ENCODE measurements around the gene FBXL16. TPM values are rescaled to one million over a fixed set of nuclear protein-coding genes. Genes with fewer than 3 reads are reported as not detected.

FBXL16 gene
- total and polyA plus RNA-seq, 2 experiments from 2014 or later = 8.9 to 12.6 TPM

GRCh38 chr16:698911-699671, 6.5 kb downstream of the FBXL16 start (continued):
- TF ChIP-seq ZNF462 (CRISPR knock-in tag; IDR thresholded peaks at IDR 0.05) (no peak), JUNB (IDR thresholded peaks at IDR 0.05; ENCODE audit: unreplicated experiment) (no peak), POLR2AphosphoS5 (IDR thresholded peaks at IDR 0.05; ENCODE audit: low read depth) (no peak), STAT1 (IDR thresholded peaks at IDR 0.05; ENCODE audit: unreplicated experiment) (no peak), CTCF (conservative IDR thresholded peaks at IDR 0.05; ENCODE audit: low read depth in 2 of 2) (no peak), EZH2 (IDR thresholded peaks at IDR 0.05; ENCODE audit: low read depth, unreplicated experiment) (no peak), ZNF114 (CRISPR knock-in tag; IDR thresholded peaks at IDR 0.05) (no peak)

Measured in GM23338 (cell line).